Measurements from ENCODE around the gene PRDX1.

DNA sequence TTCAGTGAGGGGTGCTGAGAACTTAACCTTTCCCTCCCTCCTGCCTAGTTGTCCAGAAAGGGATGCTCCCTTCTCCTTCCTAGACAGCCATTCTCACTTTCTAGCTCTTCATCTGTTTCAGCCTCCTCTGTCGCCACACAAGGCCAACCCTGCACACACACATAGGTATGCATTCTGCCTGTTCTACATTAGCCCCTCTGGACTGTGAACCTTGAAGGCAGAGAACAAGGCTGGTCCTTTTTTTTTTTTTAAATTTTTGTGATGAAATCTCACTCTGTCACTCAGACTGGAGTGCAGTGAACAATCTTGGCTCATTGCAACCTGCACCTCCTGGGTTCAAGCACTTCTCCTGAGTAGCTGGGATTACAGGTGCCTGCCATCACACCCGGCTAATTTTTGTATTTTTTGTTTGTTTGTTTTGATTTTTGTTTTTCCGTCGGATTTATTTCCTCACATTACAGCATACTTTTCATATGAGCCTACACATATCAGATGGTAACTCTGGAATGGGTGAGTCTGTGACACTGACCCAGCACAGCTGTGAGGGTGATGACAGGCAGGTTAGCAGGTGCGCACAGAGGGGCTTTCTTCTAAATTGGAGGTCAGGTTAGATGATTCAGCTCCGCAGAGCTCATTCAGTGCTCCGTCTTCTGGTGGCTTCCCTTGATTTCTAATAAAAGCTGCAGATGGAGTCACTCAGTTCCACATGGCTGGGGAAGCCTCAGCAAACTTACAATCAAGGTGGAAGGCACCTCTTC, 24.0 kb upstream of the PRDX1 start:
- TF ChIP-seq CTCF (tag by site-specific recombination; IDR thresholded peaks at IDR 0.05), result no peak
- no peak for TF ChIP-seq SCRT1 (tag by site-specific recombination; IDR thresholded peaks at IDR 0.05; ENCODE audit: borderline replicate concordance)
- TF ChIP-seq ZNF449 (tag by site-specific recombination; IDR thresholded peaks at IDR 0.05), result no peak

Measured in HEK293 (cell line).